Measurements from ENCODE around the gene GPR42. TPM values are rescaled to one million over a fixed set of nuclear protein-coding genes. Genes with fewer than 3 reads are reported as not detected.

Gene GPR42
- total and polyA plus RNA-seq, 7 donors: not detected

DNA sequence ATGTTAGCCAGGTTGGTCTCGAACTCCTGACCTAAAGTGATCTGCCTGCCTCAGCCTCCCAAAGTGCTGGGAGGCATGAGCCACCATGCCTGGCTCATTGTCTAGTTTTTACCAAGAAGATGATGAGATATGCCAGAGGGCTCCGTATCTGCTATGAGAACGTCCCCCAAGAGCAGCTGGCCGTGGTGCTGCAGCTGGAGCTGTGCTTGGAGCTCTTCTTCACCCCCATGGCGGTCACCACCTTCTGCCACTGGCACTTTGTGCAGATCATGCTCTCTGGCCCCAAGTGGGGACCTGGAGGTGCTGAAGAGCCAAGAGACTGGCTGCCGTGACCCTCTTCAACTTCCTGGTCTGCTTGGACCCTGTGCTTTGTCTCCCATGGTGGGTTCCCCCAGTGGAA is 36.8 kb downstream of the GPR42 start:
- no peaks in the 10 kb centered on the region for H3K4me1 ChIP-seq
- H3K4me3 ChIP-seq: no peak overlapping the region
- intact Hi-C loops (cut with DNase I): no loop called here
- peaks cover 0 to 5% (median 0%) of the 10 kb centered on the region in 3 donors for H3K27me3 ChIP-seq (ENCODE audit: insufficient read depth in 3 of 3, low read length in 2 of 3)
- TF ChIP-seq, protein P1, sequence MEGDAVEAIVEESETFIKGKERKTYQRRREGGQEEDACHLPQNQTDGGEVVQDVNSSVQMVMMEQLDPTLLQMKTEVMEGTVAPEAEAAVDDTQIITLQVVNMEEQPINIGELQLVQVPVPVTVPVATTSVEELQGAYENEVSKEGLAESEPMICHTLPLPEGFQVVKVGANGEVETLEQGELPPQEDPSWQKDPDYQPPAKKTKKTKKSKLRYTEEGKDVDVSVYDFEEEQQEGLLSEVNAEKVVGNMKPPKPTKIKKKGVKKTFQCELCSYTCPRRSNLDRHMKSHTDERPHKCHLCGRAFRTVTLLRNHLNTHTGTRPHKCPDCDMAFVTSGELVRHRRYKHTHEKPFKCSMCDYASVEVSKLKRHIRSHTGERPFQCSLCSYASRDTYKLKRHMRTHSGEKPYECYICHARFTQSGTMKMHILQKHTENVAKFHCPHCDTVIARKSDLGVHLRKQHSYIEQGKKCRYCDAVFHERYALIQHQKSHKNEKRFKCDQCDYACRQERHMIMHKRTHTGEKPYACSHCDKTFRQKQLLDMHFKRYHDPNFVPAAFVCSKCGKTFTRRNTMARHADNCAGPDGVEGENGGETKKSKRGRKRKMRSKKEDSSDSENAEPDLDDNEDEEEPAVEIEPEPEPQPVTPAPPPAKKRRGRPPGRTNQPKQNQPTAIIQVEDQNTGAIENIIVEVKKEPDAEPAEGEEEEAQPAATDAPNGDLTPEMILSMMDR (IDR thresholded peaks at IDR 0.05): no peak
- no peak overlapping the region for H3K27ac ChIP-seq
- no peaks in the 10 kb centered on the region for H3K36me3 ChIP-seq (ENCODE audit: insufficient read depth in 1 of 2, low read depth in 1 of 2)
- WGBS, 3 donors: 60 to 66% (median 62%) methylated on average over 6 of the region's 6 CpGs
- ATAC-seq (no peak), DNase-seq (no peak)
- H3K9me3 ChIP-seq: no peaks in the 10 kb centered on the region

DNA sequence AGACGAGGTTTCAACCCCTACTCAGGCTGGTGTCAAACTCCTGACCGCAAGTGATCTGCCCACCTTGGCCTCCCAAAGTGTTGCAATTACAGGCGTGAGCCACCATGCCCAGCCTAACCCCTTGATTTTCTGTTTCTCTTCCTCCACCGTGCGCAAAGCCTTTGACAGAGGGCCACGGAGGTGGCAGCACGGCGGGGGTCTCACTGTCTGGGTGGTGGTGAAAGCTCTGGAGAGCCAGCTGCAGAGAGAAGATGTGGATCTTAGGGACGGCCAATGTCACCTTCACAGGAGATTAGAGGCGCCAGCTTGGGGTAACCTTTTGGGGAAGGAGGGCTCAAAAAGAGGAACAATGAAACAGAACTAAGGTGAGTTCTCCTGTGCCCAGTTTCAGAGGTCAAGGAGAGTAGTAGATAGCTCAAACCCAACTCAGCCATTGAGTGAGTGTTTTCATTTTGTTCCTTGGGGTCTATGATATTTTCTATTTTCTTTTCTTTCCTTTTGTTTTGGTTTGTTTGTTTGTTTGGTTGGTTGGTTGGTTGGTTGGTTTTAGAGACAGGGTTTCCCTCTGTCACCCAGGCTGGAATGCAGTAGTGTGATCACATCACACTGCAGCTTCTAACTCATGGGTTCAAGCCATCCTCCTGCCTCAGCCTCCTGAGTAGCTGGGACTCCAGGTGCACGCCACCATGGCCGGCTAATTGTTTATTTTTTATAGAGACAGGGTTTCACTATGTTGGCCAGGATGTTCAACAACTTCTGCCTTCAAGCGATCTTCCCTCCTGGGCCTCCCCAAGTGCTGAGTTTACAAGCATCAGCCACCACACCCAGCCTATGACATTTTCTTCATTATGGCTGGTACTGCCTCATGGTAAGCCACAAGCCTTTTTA is 37.7 kb downstream of the GPR42 start:
- Histone ChIP-seq H3K4me3 (no peak overlapping the region), H3K27me3 (ENCODE audit: insufficient read depth in 3 of 3, low read length in 2 of 3) (peaks cover 0 to 5% (median 0%) of the 10 kb centered on the region in 3 donors), H3K27ac (no peak overlapping the region), H3K4me1 (no peaks in the 10 kb centered on the region), H3K36me3 (ENCODE audit: insufficient read depth in 1 of 2, low read depth in 1 of 2) (no peaks in the 10 kb centered on the region), H3K9me3 (no peaks in the 10 kb centered on the region)
- intact Hi-C loops (cut with DNase I): no loop called here
- TF ChIP-seq, protein P1 (IDR thresholded peaks at IDR 0.05): no peak
- no peak for ATAC-seq
- WGBS, 3 donors: 84 to 86% (median 86%) methylated on average over 13 of the region's 13 CpGs
- DNase-seq: no peak

DNA sequence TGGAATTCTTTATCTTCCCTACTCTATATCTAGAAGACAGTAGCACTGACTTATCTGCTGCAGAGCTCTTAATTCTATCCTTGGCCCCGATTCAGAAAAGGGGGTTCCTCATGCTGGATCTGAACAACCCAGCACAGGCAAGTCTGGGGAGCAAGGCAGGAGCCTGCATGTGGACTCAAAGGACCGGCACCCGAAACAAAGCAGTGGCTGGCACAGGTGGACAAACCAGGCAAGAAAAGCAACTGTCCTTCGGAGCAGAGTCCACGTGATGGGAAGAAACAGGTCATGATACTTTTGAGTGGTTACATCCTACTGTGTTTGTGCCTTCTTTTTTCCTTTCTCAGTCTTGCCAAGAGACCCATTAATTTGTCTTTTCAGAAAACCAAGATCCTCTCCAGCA is 38.3 kb downstream of the GPR42 start:
- H3K36me3 ChIP-seq (ENCODE audit: insufficient read depth in 1 of 2, low read depth in 1 of 2): no peaks in the 10 kb centered on the region
- DNase-seq (no peak), ATAC-seq (no peak)
- TF ChIP-seq, protein P1 (IDR thresholded peaks at IDR 0.05): no peak
- H3K4me1 ChIP-seq: no peaks in the 10 kb centered on the region
- intact Hi-C loops (cut with DNase I): no loop called here
- 74 to 82% (median 79%) methylated on average over 5 of the region's 5 CpGs for WGBS, 3 donors
- no peak overlapping the region for H3K27ac ChIP-seq
- H3K27me3 ChIP-seq (ENCODE audit: insufficient read depth in 3 of 3, low read length in 2 of 3): peaks cover 0 to 5% (median 0%) of the 10 kb centered on the region in 3 donors
- H3K4me3 ChIP-seq: no peak overlapping the region
- H3K9me3 ChIP-seq: no peaks in the 10 kb centered on the region

DNA sequence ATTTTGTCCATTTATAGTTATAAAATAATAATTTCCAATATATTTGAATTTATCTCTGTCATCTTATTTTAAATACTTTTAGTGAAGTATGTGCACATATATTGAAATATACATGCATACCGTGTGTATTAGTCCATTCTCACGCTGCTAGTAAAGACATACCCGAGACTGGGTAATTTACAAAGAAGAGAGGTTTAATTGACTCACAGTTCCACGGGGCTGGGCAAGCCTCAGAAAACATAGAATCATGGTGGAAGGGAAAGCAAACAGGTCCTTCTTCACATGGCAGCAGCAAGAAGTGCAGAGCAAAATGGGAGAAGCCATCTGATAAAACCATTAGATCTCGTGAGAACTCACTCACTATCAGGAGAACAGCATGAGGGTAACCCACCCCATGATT is 39.6 kb downstream of the GPR42 start:
- H3K9me3 ChIP-seq: no peaks in the 10 kb centered on the region
- DNase-seq (no peak), ATAC-seq (no peak)
- H3K27ac ChIP-seq: no peak overlapping the region
- WGBS, 3 donors: 71 to 81% (median 78%) methylated on average over 5 of the region's 5 CpGs
- intact Hi-C loops (cut with DNase I): no loop called here
- H3K4me1 ChIP-seq: no peaks in the 10 kb centered on the region
- peaks cover 0 to 5% (median 0%) of the 10 kb centered on the region in 3 donors for H3K27me3 ChIP-seq (ENCODE audit: insufficient read depth in 3 of 3, low read length in 2 of 3)
- no peak overlapping the region for H3K4me3 ChIP-seq
- H3K36me3 ChIP-seq (ENCODE audit: insufficient read depth in 1 of 2, low read depth in 1 of 2): no peaks in the 10 kb centered on the region
- TF ChIP-seq, protein P1 (IDR thresholded peaks at IDR 0.05): no peak
